ENCODE measurements around the gene RNASE8.

The RNASE8 gene

GRCh38 chr14:21018781-21019180, 38.8 kb upstream of the RNASE8 start:
- no peaks in the 10 kb centered on the region for H3K4me1 ChIP-seq (ENCODE audit: low read length)
- TF ChIP-seq CTCF (IDR thresholded peaks at IDR 0.05; ENCODE audit: low read depth, low read length) (no peak), EZH2phosphoT487 (IDR thresholded peaks at IDR 0.05; ENCODE audit: low read depth) (no peak)
- no peak overlapping the region for H3K4me3 ChIP-seq (ENCODE audit: low read length)
- H3K4me2 ChIP-seq (ENCODE audit: low read length), result no peak overlapping the region
- peaks cover 42% of the 10 kb centered on the region for H3K27me3 ChIP-seq (ENCODE audit: low read depth, low read length)
- H3K9ac ChIP-seq (ENCODE audit: low read length), result no peak overlapping the region
- H3K79me2 ChIP-seq (ENCODE audit: low read length), result no peaks in the 10 kb centered on the region
- H3K36me3 ChIP-seq (replicated peaks; ENCODE audit: low read depth, low read length), result no peaks in the 10 kb centered on the region
- no peaks in the 10 kb centered on the region for H3K9me3 ChIP-seq (ENCODE audit: insufficient read depth, low read length)
- no peaks in the 10 kb centered on the region for H4K20me1 ChIP-seq (ENCODE audit: insufficient read depth, low read length)
- no peak overlapping the region for H3K27ac ChIP-seq (ENCODE audit: low read length)
- no peak overlapping the region for H2AFZ ChIP-seq (ENCODE audit: low read depth, low read length)

GRCh38 chr14:21019366-21019765, 38.3 kb upstream of the RNASE8 start:
- no peaks in the 10 kb centered on the region for H3K36me3 ChIP-seq (replicated peaks; ENCODE audit: low read depth, low read length)
- TF ChIP-seq CTCF (IDR thresholded peaks at IDR 0.05; ENCODE audit: low read depth, low read length) (no peak), EZH2phosphoT487 (IDR thresholded peaks at IDR 0.05; ENCODE audit: low read depth) (no peak)
- H3K27me3 ChIP-seq (ENCODE audit: low read depth, low read length), result peaks cover 43% of the 10 kb centered on the region
- no peak overlapping the region for H2AFZ ChIP-seq (ENCODE audit: low read depth, low read length)
- no peaks in the 10 kb centered on the region for H4K20me1 ChIP-seq (ENCODE audit: insufficient read depth, low read length)
- H3K79me2 ChIP-seq (ENCODE audit: low read length), result no peaks in the 10 kb centered on the region
- H3K4me1 ChIP-seq (ENCODE audit: low read length), result no peaks in the 10 kb centered on the region
- no peak overlapping the region for H3K9ac ChIP-seq (ENCODE audit: low read length)
- no peak overlapping the region for H3K27ac ChIP-seq (ENCODE audit: low read length)
- H3K9me3 ChIP-seq (ENCODE audit: insufficient read depth, low read length), result no peaks in the 10 kb centered on the region
- no peak overlapping the region for H3K4me3 ChIP-seq (ENCODE audit: low read length)
- no peak overlapping the region for H3K4me2 ChIP-seq (ENCODE audit: low read length)

- Histone ChIP-seq H3K9ac (ENCODE audit: low read length) (no peak overlapping the region), H3K27ac (ENCODE audit: low read length) (no peak overlapping the region), H2AFZ (ENCODE audit: low read depth, low read length) (no peak overlapping the region), H3K27me3 (ENCODE audit: low read depth, low read length) (peaks cover 36% of the 10 kb centered on the region), H3K4me2 (ENCODE audit: low read length) (no peak overlapping the region), H3K36me3 (replicated peaks; ENCODE audit: low read depth, low read length) (no peaks in the 10 kb centered on the region), H3K9me3 (ENCODE audit: insufficient read depth, low read length) (no peaks in the 10 kb centered on the region), H3K4me1 (ENCODE audit: low read length) (no peaks in the 10 kb centered on the region), H4K20me1 (ENCODE audit: insufficient read depth, low read length) (no peaks in the 10 kb centered on the region), H3K4me3 (ENCODE audit: low read length) (no peak overlapping the region), H3K79me2 (ENCODE audit: low read length) (no peaks in the 10 kb centered on the region)
- no peak for TF ChIP-seq EZH2phosphoT487 (IDR thresholded peaks at IDR 0.05; ENCODE audit: low read depth)
- no peak for TF ChIP-seq CTCF (IDR thresholded peaks at IDR 0.05; ENCODE audit: low read depth, low read length)
These were observed 36.6 kb upstream of the RNASE8 start for GRCh38 chr14:21020977-21021545.

GRCh38 chr14:21022686-21023085, 34.9 kb upstream of the RNASE8 start:
- TF ChIP-seq EZH2phosphoT487 (IDR thresholded peaks at IDR 0.05; ENCODE audit: low read depth) (no peak), CTCF (IDR thresholded peaks at IDR 0.05; ENCODE audit: low read depth, low read length) (no peak)
- Histone ChIP-seq H3K27ac (ENCODE audit: low read length) (no peak overlapping the region), H3K4me1 (ENCODE audit: low read length) (no peaks in the 10 kb centered on the region), H3K4me3 (ENCODE audit: low read length) (no peak overlapping the region), H3K36me3 (replicated peaks; ENCODE audit: low read depth, low read length) (no peaks in the 10 kb centered on the region), H3K4me2 (ENCODE audit: low read length) (no peak overlapping the region), H3K27me3 (ENCODE audit: low read depth, low read length) (peaks cover 29% of the 10 kb centered on the region), H2AFZ (ENCODE audit: low read depth, low read length) (no peak overlapping the region), H4K20me1 (ENCODE audit: insufficient read depth, low read length) (no peaks in the 10 kb centered on the region), H3K9ac (ENCODE audit: low read length) (no peak overlapping the region), H3K79me2 (ENCODE audit: low read length) (no peaks in the 10 kb centered on the region), H3K9me3 (ENCODE audit: insufficient read depth, low read length) (no peaks in the 10 kb centered on the region)

Data from OCI-LY3 (cell line).